Trophoblast cell (in vitro differentiated cells and primary cell): ENCODE measurements around the gene MARS1.

ENCODE experiments used
- DNase-seq, 2 donors: peaks; one replicate each; pipeline ENCODE4 v3.0.0-alpha.2; 2016
- H2AFZ ChIP-seq: 2 replicates; pipeline ENCODE4 v1.6.1; 2013; ENCODE audit warnings: low read length, moderate library complexity, mild to moderate bottlenecking; ENCODE audit not compliant: insufficient read depth, poor library complexity
- H2AK5ac ChIP-seq: 2 replicates; pipeline ENCODE4 v1.6.1; 2013; ENCODE audit warnings: mild to moderate bottlenecking, low read length
- H2BK120ac ChIP-seq: 2 replicates; pipeline ENCODE4 v1.6.1; 2013; ENCODE audit warnings: low read length, mild to moderate bottlenecking, moderate library complexity; ENCODE audit not compliant: insufficient read depth, poor library complexity
- H2BK12ac ChIP-seq: 2 replicates; pipeline ENCODE4 v1.6.1; 2013; ENCODE audit warnings: mild to moderate bottlenecking, low read length, moderate library complexity
- H2BK5ac ChIP-seq: 2 replicates; pipeline ENCODE4 v1.6.1; 2013; ENCODE audit warnings: low read length, low read depth, moderate library complexity, mild to moderate bottlenecking; ENCODE audit not compliant: poor library complexity
- H3K14ac ChIP-seq: 2 replicates; pipeline ENCODE4 v1.6.1; 2013; ENCODE audit warnings: mild to moderate bottlenecking, low read length
- H3K18ac ChIP-seq: 2 replicates; pipeline ENCODE4 v1.6.1; 2013; ENCODE audit warnings: mild to moderate bottlenecking, low read length
- H3K23ac ChIP-seq: 2 replicates; pipeline ENCODE4 v1.6.1; 2013; ENCODE audit warnings: low read length
- H3K27ac ChIP-seq: 2 replicates; pipeline ENCODE4 v1.5.1; 2013; ENCODE audit warnings: low read depth, mild to moderate bottlenecking, inconsistent platforms, low read length, moderate library complexity
- H3K27me3 ChIP-seq: 2 replicates; pipeline ENCODE4 v1.6.1; 2013; ENCODE audit warnings: inconsistent platforms, mild to moderate bottlenecking, low read length, moderate library complexity; ENCODE audit not compliant: insufficient read depth
- H3K36me3 ChIP-seq, 2 experiments: 1 replicate in 1 of 2; 2 replicates in 1 of 2; pipeline ENCODE4 v1.6.1; 2013; ENCODE audit warnings: low read length in 2 of 2, mild to moderate bottlenecking in 2 of 2, moderate library complexity in 1 of 2; ENCODE audit not compliant: insufficient read depth in 2 of 2, control insufficient read depth in 1 of 2
- H3K4ac ChIP-seq: 2 replicates; pipeline ENCODE4 v1.6.1; 2013; ENCODE audit warnings: low read depth, mild to moderate bottlenecking, low read length, moderate library complexity
- H3K4me1 ChIP-seq, 2 experiments: 1 replicate in 1 of 2; 2 replicates in 1 of 2; pipeline ENCODE4 v1.6.1; 2013; ENCODE audit warnings: low read length in 2 of 2, mild to moderate bottlenecking in 2 of 2, moderate library complexity in 1 of 2; ENCODE audit not compliant: insufficient read depth in 2 of 2, control insufficient read depth in 1 of 2
- H3K4me2 ChIP-seq: 2 replicates; pipeline ENCODE4 v1.6.1; 2013; ENCODE audit warnings: inconsistent platforms, mild to moderate bottlenecking, low read length, moderate library complexity
- H3K4me3 ChIP-seq: 2 replicates; pipeline ENCODE4 v1.5.1; 2013; ENCODE audit warnings: mild to moderate bottlenecking, low read depth, low read length, inconsistent platforms
- H3K79me1 ChIP-seq: one replicate; pipeline ENCODE4 v1.6.1; 2013; ENCODE audit warnings: low read length
- H3K79me2 ChIP-seq: 2 replicates; pipeline ENCODE4 v1.6.1; 2013; ENCODE audit warnings: low read length, mild to moderate bottlenecking; ENCODE audit not compliant: control insufficient read depth, insufficient read depth, poor library complexity
- H3K9ac ChIP-seq: 2 replicates; pipeline ENCODE4 v1.6.1; 2013; ENCODE audit warnings: mild to moderate bottlenecking, low read length
- H3K9me3 ChIP-seq: 2 replicates; pipeline ENCODE4 v1.6.1; 2013; ENCODE audit warnings: low read depth, mild to moderate bottlenecking, control low read depth, inconsistent platforms, low read length; ENCODE audit not compliant: insufficient read depth
- H4K12ac ChIP-seq: 2 replicates; pipeline ENCODE4 v1.6.1; 2013; ENCODE audit warnings: low read depth, mild to moderate bottlenecking, low read length, moderate library complexity
- H4K8ac ChIP-seq: 2 replicates; pipeline ENCODE4 v1.6.1; 2013; ENCODE audit warnings: low read depth, mild to moderate bottlenecking, low read length, moderate library complexity
- H4K91ac ChIP-seq: one replicate; pipeline ENCODE4 v1.6.1; 2013; ENCODE audit warnings: low read depth, mild to moderate bottlenecking, low read length, moderate library complexity
- WGBS: extraction: QIAGEN DNeasy Blood & Tissue Kit; methylation state at CpG from one replicate; pipeline ENCODE4 v1.1.7; 2013; ENCODE audit warnings: missing lambda C conversion rate; ENCODE audit not compliant: insufficient read length, insufficient coverage; ENCODE audit errors: extremely low coverage; 5-methylcytosine and 5-hydroxymethylcytosine counted together

Gene MARS1

DNA sequence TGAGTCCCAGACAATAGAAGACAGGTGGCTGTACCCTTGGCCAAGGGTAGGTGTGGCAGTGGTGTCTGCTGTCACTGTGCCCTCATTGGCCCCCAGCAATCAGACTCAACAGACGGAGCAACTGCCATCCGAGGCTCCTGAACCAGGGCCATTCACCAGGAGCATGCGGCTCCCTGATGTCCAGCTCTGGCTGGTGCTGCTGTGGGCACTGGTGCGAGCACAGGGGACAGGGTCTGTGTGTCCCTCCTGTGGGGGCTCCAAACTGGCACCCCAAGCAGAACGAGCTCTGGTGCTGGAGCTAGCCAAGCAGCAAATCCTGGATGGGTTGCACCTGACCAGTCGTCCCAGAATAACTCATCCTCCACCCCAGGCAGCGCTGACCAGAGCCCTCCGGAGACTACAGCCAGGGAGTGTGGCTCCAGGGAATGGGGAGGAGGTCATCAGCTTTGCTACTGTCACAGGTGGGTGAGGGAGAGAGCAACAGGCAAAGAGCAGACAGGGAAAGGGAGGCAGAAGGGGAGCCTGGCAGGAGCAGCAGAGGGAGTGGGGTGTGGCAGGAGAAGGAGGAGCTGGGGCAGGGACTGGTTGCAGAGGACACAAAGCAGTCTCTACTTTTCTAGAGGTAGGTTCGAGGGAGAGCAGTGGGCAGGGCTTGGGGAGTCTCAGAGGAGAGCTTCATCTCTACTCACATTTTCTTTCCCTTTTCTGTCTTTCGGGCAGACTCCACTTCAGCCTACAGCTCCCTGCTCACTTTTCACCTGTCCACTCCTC, 32.3 kb upstream of the MARS1 start:
- Histone ChIP-seq H3K9me3 (no peaks in the 10 kb centered on the region), H3K79me2 (no peaks in the 10 kb centered on the region), H4K12ac (no peak overlapping the region), H2BK12ac (no peak overlapping the region), H2BK120ac (no peak overlapping the region), H3K79me1 (peaks cover 4% of the 10 kb centered on the region), H2AFZ (peak overlapping the region; percentile 28), H2BK5ac (no peak overlapping the region), H3K18ac (no peak overlapping the region), H3K4me3 (no peak overlapping the region), H3K4ac (no peak overlapping the region), H3K14ac (no peak overlapping the region), H4K91ac (no peak overlapping the region), H3K4me2 (no peak overlapping the region), H3K36me3 (no peaks in the 10 kb centered on the region), H4K8ac (no peak overlapping the region), H3K9ac (no peak overlapping the region), H3K4me1 (peaks cover 2% of the 10 kb centered on the region in 2 experiments), H3K27ac (no peak overlapping the region), H2AK5ac (no peak overlapping the region), H3K27me3 (no peaks in the 10 kb centered on the region), H3K23ac (no peak overlapping the region)
- no peak for DNase-seq
- WGBS: no CpG with 5 or more reads among the region's 10 CpGs

DNA sequence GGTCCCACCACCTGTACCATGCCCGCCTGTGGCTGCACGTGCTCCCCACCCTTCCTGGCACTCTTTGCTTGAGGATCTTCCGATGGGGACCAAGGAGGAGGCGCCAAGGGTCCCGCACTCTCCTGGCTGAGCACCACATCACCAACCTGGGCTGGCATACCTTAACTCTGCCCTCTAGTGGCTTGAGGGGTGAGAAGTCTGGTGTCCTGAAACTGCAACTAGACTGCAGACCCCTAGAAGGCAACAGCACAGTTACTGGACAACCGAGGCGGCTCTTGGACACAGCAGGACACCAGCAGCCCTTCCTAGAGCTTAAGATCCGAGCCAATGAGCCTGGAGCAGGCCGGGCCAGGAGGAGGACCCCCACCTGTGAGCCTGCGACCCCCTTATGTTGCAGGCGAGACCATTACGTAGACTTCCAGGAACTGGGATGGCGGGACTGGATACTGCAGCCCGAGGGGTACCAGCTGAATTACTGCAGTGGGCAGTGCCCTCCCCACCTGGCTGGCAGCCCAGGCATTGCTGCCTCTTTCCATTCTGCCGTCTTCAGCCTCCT, 31.6 kb upstream of the MARS1 start:
- Histone ChIP-seq H3K4me1 (peaks cover 6 to 8% of the 10 kb centered on the region in 2 experiments), H3K9me3 (no peaks in the 10 kb centered on the region), H2BK120ac (no peak overlapping the region), H4K12ac (no peak overlapping the region), H3K4me3 (no peak overlapping the region), H3K27me3 (no peaks in the 10 kb centered on the region), H3K18ac (no peak overlapping the region), H4K91ac (no peak overlapping the region), H3K79me1 (peaks cover 4% of the 10 kb centered on the region), H3K27ac (no peak overlapping the region), H3K4me2 (no peak overlapping the region), H3K14ac (no peak overlapping the region), H2AFZ (peak overlapping the region; percentile 28), H2BK12ac (no peak overlapping the region), H2BK5ac (no peak overlapping the region), H2AK5ac (no peak overlapping the region), H3K79me2 (no peaks in the 10 kb centered on the region), H3K23ac (no peak overlapping the region), H3K4ac (no peak overlapping the region), H4K8ac (no peak overlapping the region), H3K36me3 (no peaks in the 10 kb centered on the region), H3K9ac (no peak overlapping the region)
- no CpG with 5 or more reads among the region's 15 CpGs for WGBS
- DNase-seq: peak in 1 of 2 donors; percentile 62

DNA sequence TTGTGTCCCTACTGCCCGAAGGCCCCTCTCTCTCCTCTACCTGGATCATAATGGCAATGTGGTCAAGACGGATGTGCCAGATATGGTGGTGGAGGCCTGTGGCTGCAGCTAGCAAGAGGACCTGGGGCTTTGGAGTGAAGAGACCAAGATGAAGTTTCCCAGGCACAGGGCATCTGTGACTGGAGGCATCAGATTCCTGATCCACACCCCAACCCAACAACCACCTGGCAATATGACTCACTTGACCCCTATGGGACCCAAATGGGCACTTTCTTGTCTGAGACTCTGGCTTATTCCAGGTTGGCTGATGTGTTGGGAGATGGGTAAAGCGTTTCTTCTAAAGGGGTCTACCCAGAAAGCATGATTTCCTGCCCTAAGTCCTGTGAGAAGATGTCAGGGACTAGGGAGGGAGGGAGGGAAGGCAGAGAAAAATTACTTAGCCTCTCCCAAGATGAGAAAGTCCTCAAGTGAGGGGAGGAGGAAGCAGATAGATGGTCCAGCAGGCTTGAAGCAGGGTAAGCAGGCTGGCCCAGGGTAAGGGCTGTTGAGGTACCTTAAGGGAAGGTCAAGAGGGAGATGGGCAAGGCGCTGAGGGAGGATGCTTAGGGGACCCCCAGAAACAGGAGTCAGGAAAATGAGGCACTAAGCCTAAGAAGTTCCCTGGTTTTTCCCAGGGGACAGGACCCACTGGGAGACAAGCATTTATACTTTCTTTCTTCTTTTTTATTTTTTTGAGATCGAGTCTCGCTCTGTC, 31.0 kb upstream of the MARS1 start:
- Histone ChIP-seq H2BK12ac (no peak overlapping the region), H3K9ac (no peak overlapping the region), H4K8ac (no peak overlapping the region), H3K4me1 (peaks cover 6 to 8% of the 10 kb centered on the region in 2 experiments), H3K27ac (no peak overlapping the region), H3K27me3 (no peaks in the 10 kb centered on the region), H3K79me1 (peaks cover 6% of the 10 kb centered on the region), H4K91ac (no peak overlapping the region), H3K79me2 (no peaks in the 10 kb centered on the region), H4K12ac (no peak overlapping the region), H3K9me3 (no peaks in the 10 kb centered on the region), H3K23ac (no peak overlapping the region), H2BK120ac (no peak overlapping the region), H3K4ac (no peak overlapping the region), H3K36me3 (no peaks in the 10 kb centered on the region), H3K4me2 (no peak overlapping the region), H2AFZ (no peak overlapping the region), H3K4me3 (no peak overlapping the region), H2BK5ac (no peak overlapping the region), H3K14ac (no peak overlapping the region), H2AK5ac (no peak overlapping the region), H3K18ac (no peak overlapping the region)
- no peak for DNase-seq
- no CpG with 5 or more reads among the region's 6 CpGs for WGBS

DNA sequence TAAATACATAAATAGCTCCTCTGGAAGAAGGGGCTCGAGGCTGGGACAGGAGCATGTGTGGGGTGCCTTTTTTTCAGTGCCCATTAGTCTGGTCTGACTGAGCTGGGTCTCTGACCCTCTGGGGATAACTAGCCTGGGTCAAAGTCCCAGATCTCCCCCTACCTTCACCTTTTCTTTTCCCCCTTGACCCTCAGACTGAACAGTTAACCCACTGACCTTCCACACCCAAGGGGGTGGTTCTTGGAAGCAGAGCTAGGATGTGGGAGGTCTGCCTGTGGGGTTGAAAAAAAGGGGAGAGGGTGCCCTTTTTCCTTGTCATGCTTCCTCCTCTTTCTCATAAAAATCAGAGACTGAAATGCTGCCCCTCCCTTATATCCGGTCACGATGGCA, 29.2 kb upstream of the MARS1 start:
- Histone ChIP-seq H2BK120ac (no peak overlapping the region), H3K9ac (peak overlapping the region; percentile 16), H3K23ac (no peak overlapping the region), H3K4me3 (no peak overlapping the region), H3K14ac (no peak overlapping the region), H4K8ac (peak overlapping the region; percentile 18), H3K36me3 (no peaks in the 10 kb centered on the region), H4K12ac (peak overlapping the region; percentile 39), H4K91ac (peak overlapping the region; percentile 75), H2AK5ac (no peak overlapping the region), H2BK5ac (peak overlapping the region; percentile 1), H3K4me2 (peak overlapping the region; percentile 97), H3K79me1 (peaks cover 8% of the 10 kb centered on the region), H3K4me1 (peaks cover 6 to 8% of the 10 kb centered on the region in 2 experiments), H3K79me2 (no peaks in the 10 kb centered on the region), H3K9me3 (no peaks in the 10 kb centered on the region), H2BK12ac (no peak overlapping the region), H2AFZ (peak overlapping the region; percentile 56), H3K18ac (no peak overlapping the region), H3K4ac (no peak overlapping the region), H3K27ac (no peak overlapping the region), H3K27me3 (no peaks in the 10 kb centered on the region)
- DNase-seq: no peak
- no CpG with 5 or more reads among the region's 3 CpGs for WGBS
